ENCODE results near the gene PPIE.

GRCh38 chr1:39805385-39805784, 66.7 kb downstream of the PPIE start:
- no peak for TF ChIP-seq POLR2A (IDR thresholded peaks at IDR 0.05)
- no peak for TF ChIP-seq CTCF (IDR thresholded peaks at IDR 0.05)
